ENCODE data around the gene ACP5.
A peak's percentile ranks its signal among the peaks of the same experiment; 100 is the strongest.
"Not testable (repeated sequence)": the region's sequence is repeated elsewhere in the genome, so short reads cannot be mapped to it uniquely, and the experiment has no call there.

ACP5 gene

GRCh38 chr19:11578258-11579142, 1.1 kb upstream of the ACP5 start:
- DNase-seq, result peak; percentile 67

- DNase-seq, result no peak
Observed at GRCh38 chr19:11576227-11576626, 1.2 kb downstream of the ACP5 start.

GRCh38 chr19:11574689-11575088, 2.8 kb downstream of the ACP5 start:
- no peak for DNase-seq

- not testable (repeated sequence) for DNase-seq
Observed at GRCh38 chr19:11573763-11574162, 3.7 kb downstream of the ACP5 start.

GRCh38 chr19:11573354-11573753, 4.1 kb downstream of the ACP5 start:
- not testable (repeated sequence) for DNase-seq

- DNase-seq, result no peak
Observed at GRCh38 chr19:11570039-11570462, 7.4 kb downstream of the ACP5 start.

GRCh38 chr19:11566164-11566563, 11.3 kb downstream of the ACP5 start:
- no peak for DNase-seq

GRCh38 chr19:11565649-11565980, 11.8 kb downstream of the ACP5 start:
- not testable (repeated sequence) for DNase-seq

GRCh38 chr19:11564082-11564807, 13.2 kb downstream of the ACP5 start:
- DNase-seq, result not testable (repeated sequence)

GRCh38 chr19:11563532-11563931, 13.9 kb downstream of the ACP5 start:
- no peak for DNase-seq

GRCh38 chr19:11560404-11561051, 16.9 kb downstream of the ACP5 start:
- DNase-seq, result no peak

GRCh38 chr19:11558881-11559828, 18.3 kb downstream of the ACP5 start, which contains the start of gene ELOF1:
ELOF1 (minus strand) TSS chr19:11559230; CDS start chr19:11554347, 4,883 bp downstream.
- DNase-seq, result peak; percentile 98

- no peak for DNase-seq
Observed at GRCh38 chr19:11556634-11557420, 20.6 kb downstream of the ACP5 start.

- no peak for DNase-seq
Observed at GRCh38 chr19:11555246-11555645, 22.2 kb downstream of the ACP5 start.

GRCh38 chr19:11554160-11554559, 23.3 kb downstream of the ACP5 start:
- DNase-seq, result no peak

- DNase-seq, result no peak
Observed at GRCh38 chr19:11552666-11553372, 24.6 kb downstream of the ACP5 start.

- no peak for DNase-seq
Observed at GRCh38 chr19:11551603-11552235, 25.7 kb downstream of the ACP5 start.

- DNase-seq, result no peak
Observed at GRCh38 chr19:11550265-11550664, 27.2 kb downstream of the ACP5 start.

- DNase-seq, result no peak
Observed at GRCh38 chr19:11549386-11549953, 28.0 kb downstream of the ACP5 start.
